ENCODE measurements around the gene SLC6A6.

DNA sequence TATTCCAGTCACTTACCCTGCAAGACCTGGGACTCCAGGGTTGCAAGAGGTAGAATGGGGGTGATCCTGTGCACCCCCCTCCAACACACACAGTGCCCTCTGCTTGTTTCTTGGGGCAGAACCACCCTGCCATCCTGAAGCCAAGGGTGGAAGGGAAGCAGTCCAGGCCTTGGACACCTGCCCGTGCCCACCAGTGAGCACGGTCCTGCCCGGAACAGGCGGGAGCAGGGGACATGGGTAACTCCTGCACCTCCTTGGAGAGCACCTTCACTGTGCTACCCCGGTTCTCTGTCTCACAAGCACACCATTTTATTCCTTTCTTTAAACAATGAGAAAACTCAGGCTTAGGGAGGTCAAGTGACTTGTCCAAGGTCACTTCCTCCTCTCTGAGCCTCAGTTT, 57.0 kb downstream of the SLC6A6 start:
- TF ChIP-seq CTCF (IDR thresholded peaks at IDR 0.05) (no peak), EP300 (IDR thresholded peaks at IDR 0.05; ENCODE audit: low read depth) (no peak), POLR2AphosphoS5 (IDR thresholded peaks at IDR 0.05) (no peak)
